Left forelimb (tissue), 1 donor: ENCODE results near the gene MT1M.
A peak's percentile ranks its signal among the peaks of the same experiment; 100 is the strongest.
"Not testable (repeated sequence)": the region's sequence is repeated elsewhere in the genome, so short reads cannot be mapped to it uniquely, and the experiment has no call there.

Experiments used
- DNase-seq: peaks from one replicate; pipeline ENCODE4 v3.0.0-alpha.2; 2018; ENCODE audit warnings: low spot score

Gene MT1M

DNA sequence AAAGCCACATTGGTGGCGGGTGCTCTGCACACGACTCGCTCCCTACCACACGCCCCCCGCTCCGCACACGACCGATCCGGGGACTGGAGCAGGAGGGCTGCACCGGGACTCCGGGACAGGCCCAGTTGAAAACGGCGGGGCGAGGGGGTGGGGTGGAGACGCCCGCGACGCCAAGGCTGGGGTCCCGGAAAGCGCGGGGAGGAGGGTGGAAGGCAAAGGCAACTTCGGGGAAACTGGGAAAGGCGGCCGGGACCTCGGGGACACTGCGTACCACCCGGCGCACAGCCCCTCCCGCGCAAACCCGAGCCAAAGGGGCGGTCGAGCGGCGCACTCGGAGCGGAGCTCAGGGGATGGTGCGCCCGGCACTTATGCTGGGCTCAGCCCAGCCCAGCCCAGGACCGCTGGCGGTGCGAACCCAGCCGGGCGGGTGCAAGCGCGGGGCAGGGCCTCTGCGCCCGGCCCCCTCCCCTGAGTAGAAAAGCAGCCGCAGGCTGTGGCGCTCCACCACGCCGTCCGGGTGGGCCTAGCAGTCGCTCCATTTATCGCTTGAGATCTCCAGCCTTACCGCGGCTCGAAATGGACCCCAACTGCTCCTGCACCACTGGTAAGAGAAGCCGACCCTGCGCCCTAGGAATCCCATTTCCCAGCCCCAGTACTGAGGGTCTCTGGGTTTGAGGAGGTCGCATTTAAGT, at the start of gene MT1M:
TSS of gene MT1M (plus strand) at position 504 of the 692 bp plus-strand sequence. CDS start at position 577, 73 bp downstream.
- DNase-seq = no peak

DNA sequence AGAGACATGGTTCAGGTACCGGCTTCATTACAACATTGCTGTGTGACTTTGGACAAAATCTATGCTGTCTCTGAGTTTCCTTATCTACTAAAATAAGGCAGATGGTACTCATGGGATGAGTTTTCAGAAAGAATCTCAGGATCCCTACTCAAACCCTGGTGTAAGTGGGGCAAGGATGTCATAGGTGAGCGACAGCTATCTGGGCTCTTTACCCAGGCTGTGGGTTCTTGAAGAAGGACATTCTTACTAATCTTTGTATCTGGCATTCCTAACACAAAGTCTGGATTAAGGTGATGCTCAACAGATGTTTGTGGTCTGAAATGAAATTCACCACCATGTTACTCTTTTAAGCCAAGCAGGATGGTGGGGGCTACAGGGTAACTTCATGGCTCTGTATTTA, 49.5 kb upstream of the MT1M start:
- DNase-seq = not testable (repeated sequence)

GRCh38 chr16:56583351-56584168, 48.9 kb upstream of the MT1M start:
- no peak for DNase-seq

DNA sequence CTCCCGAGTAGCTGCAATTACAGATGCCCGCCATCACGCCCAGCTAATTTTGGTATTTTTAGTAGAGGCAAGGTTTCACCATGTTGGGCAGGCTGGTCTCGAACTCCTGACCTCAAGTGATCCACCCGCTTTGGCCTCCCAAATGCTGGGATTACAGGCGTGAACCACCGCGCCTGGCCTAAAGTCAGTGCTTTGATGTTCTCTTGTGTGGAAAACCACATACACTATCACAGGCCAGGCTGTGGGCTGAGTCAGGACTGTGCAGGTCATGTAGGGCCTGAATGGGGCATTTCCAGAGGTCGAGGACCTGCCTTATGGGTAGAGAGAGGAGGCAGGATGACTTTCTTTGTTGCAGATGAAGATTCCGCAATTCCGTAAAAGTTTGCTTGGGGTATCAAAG, 48.2 kb upstream of the MT1M start:
- DNase-seq = no peak

DNA sequence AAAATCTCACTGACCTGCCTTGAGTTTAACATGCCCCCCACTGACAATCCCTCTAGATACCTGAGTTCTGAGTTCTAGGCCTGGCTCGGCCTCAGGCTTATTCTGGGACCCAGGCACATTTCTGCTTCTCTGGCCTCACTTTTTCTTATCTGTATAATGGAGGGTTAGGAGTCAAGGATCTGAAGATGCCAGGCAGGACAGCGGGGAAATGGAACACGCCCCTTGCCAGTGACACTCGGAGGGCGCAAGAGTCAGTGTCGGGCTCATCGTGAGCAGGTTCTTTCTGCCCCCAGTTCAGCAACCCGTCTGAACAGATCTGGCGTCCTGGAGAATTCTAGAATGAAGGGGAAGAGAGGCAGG, 43.7 kb upstream of the MT1M start:
- DNase-seq = no peak

GRCh38 chr16:56589141-56590039, 43.1 kb upstream of the MT1M start, which contains the start of gene MT3:
Gene MT3, plus strand, starts transcription at chr16:56589528. Its CDS starts 63 bp downstream, at chr16:56589591.
- peak; percentile 65 for DNase-seq

DNA sequence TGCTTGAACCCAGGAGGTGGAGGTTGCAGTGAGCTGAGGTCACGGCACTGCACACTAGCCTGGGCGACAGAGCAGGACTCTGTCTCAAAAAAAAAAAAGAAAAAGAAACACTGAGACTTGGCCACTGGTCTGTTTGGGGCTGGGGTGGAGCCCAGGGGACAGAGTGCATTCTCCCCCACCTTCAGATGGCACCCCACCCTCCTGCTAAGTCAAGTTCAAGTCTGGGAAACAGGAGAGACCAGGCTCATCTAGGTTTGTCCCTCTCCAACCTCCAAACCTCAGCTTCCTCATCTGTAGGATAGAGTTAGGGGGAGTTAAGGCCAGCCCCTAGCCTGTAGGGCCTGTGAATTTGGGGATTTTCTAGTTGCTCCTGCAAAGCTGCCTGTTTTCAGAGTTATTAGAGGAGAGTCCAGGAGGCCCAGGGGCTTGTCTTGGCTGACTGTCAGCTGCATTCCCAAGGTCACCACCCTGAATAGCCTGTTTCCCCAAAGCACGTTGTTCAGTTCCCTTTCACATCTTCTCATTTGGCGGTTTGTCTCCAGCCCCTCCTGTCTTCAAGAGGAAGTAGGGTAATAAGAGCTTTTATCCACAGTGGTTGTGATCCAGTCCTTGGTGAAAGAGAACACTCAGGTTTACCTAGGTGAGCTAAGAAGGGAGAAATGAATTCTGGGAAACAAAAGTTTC, 40.9 kb upstream of the MT1M start:
- no peak for DNase-seq

DNA sequence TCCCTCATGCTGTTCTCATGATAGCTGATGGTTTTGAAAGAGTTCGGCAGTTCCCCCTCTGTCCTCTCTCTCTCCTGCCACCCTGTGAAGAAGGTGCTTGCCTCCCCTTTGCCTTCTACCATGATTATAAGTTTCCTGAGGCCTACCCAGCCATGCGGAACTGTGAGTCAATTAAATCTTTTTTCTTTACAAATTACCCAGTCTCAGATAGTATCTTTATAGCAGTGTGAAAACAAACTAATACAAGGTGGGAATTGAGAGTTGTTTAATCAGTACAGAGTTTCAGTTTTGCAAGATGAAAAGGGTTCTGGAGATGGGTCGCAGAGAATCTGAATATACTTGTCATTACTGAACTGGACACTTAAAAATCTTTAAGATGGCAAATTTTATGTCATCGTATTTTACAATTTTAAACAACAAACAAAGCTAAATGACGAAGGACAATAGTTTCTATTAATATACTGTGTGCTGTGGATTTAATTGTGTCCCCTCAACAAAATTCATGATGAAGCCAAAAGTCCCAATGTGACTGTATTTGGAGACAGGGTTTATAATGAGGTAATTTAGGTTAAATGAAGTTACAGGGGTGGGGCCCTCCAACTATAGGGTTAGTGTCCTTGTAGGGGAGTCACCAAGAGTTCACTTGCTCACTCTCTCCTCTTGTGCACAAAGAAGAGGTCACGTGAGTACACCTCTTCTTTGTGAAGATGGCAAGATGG, 38.7 kb upstream of the MT1M start:
- no peak for DNase-seq

- DNase-seq = no peak
Measured at GRCh38 chr16:56594292-56594619, 38.2 kb upstream of the MT1M start.

DNA sequence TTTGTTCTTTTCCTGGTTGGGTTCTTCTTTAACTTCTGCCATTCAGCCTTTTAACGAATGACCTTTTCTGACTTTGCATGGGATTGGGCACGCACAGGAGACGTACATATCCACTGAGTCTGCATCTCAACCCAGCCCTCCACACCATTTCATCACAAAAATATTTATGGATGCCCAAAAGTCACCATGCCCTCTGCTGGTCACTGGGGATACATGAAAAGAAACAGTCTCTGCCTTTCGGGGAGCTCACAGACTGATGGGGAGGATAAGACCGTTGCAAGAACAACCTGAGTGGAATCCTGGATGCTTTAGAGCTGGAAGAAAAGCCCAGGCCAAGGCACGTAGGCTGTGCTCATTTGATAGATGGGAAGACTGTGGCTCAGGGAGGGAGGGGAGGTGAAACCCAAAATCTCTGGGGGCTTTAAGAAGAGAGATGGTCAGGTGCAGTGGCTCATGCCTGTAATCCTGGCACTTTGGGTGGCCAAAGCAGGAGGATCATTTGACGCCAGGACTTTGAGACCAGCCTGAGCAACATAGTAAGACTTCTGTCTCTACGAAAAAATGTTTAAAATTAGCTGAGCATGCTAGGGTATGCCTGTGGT, 32.0 kb upstream of the MT1M start:
- DNase-seq = no peak

DNA sequence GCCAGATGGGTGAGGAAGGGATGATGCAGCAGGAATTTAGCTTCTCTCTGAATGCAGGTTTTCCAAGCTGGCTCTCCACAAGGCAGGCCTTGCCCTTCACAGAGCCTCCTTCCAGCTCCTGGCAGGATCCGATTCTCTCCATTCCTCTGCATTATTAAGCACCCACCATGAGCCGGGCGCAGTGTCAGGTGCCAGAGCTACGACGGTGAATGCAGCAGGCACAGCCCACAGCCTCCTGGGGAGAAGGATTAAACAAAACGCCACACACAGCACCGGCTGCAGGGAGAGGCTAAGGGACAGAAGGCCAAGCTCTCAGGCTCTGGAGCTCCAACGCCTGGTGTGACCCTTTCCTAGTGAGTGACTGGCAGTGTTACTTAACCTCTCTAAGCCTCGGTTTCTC, 31.1 kb upstream of the MT1M start:
- DNase-seq = no peak

GRCh38 chr16:56603589-56603988, 28.9 kb upstream of the MT1M start:
- DNase-seq = no peak

GRCh38 chr16:56604966-56605365, 27.5 kb upstream of the MT1M start:
- DNase-seq = no peak

DNA sequence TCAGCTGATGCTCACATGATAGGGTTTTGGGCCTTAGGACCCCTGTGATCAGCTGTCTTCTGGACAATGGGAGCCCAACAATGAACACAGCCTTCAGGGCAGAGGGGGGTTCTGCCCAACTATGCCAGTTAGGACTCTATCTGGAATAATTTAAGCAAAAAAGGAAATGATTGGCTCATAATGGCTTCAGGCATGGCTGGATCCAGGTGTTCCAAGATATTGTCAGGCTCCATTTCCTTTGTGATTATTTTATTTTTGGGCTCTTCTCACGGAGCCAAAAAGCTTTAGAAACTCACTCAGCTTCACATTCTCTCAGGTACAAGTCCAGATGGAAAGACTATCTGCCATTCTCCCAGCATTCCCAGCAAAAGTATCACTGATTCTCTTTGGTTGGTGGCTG, 27.0 kb upstream of the MT1M start:
- no peak for DNase-seq

DNA sequence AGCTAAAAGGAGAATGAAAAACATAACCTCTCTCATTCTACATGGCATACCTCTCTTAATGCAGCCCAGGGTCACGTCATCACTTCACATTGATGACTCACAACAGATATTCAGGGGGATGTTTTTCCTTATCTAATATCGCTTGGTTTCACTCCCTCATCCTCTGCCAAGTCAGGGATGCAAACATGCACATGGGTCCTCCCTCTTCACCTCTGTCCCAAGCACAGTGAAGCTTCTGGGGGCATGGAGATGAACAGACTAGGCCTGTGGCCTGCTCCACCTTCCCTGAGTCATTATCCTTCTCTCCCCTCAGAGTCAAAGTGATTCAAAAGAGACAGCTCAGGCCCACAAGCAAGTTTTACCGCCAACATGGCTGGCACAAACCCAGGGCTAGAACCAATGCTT, 26.4 kb upstream of the MT1M start:
- no peak for DNase-seq

DNA sequence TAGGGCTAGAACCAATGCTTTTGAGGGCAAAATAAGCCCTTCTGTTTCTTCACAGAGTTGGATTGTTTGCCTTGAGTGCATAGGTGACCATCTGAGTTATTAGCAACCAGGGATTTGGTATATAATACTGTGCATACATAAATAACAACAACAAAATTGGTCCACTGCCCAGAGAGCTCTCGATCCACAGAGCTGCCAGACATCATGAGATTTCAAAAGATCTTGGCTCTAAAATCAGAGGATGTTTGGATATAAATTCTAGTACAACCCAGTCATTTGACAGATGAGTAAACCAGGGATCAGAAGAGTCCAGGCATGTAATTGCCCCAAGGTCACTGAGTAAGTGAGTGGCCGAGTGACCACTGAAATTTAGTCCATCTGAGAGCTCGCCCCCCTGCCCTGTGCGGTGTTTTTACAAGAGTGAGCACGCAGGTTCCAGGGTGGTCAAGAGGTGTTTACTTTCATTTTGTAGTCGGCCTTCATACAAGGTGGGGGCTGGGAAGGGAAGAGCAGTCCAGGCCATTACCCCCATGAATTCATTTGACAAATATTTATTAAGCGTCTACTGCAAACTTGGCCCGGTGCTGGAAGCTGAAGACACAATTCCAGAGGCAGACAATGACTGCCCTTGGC, 25.9 kb upstream of the MT1M start:
- DNase-seq = no peak

DNA sequence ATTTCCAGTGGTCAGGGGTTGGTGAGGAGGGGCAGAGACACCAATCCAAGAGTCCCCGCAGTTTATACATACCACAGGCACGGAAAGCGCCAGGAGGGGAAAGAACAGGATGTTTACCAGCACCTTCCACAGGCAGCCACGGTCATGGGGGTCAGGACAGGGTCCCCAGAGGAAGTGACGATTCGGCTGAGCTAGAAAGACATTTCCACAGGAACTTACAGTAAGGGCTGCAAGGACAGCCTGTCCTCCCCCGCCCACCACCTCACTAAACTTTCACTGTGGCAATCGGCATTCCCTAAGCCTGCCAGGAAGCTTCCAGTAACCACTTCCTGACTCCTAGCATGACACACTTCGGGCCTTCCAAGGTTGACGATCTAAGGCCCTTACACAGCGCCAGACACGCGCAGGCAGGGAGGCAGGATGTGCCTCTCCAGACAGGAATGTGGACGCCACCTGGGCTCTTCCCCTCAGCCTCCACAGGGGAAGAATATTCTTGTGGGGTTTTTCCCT, 25.3 kb upstream of the MT1M start:
- peak; percentile 76 for DNase-seq

DNA sequence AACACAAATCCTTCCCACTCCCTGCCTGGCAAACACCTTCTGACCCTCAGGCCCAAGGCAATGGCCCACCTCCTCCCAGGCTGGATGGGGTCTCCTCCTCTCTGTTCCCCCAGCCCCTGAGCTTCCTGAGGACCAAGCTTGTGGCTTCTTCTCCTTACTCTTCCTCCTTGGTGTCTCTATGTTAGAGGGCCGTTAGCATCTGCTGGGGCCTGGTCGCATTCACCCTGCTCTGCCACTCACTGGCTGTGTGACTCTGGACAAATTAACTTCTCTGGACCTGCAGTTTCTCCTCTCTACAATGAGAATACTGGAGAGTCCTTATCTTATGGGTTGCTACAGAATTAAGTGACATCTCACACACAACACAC, 24.8 kb upstream of the MT1M start:
- DNase-seq = no peak

GRCh38 chr16:56608043-56608875, 24.2 kb upstream of the MT1M start, which contains the start of gene MT2A:
Gene MT2A, plus strand, starts transcription at chr16:56608584. Its CDS starts 72 bp downstream, at chr16:56608656.
- DNase-seq = peak; percentile 87
